ENCODE results near the gene LCP1. TPM values are rescaled to one million over a fixed set of nuclear protein-coding genes. Genes with fewer than 3 reads are reported as not detected.
A peak's percentile ranks its signal among the peaks of the same experiment; 100 is the strongest.

LCP1 gene
- total RNA-seq, 1 experiment from 2014 or later, result 10.7 TPM

GRCh38 chr13:46184277-46184699 is 2.3 kb upstream of the LCP1 start:
- in situ Hi-C loops (cut with HindIII; ENCODE audit: low pct_unique_long_range_greater_than_20kb, low sequenced_read_pairs), result no loop called here
- peak; percentile 69 for DNase-seq (ENCODE audit: low read depth, low spot score)

- in situ Hi-C loops (cut with HindIII; ENCODE audit: low pct_unique_long_range_greater_than_20kb, low sequenced_read_pairs), result no loop called here
- no peak for DNase-seq (ENCODE audit: low read depth, low spot score)
Measured at GRCh38 chr13:46183018-46183946, 1.3 kb upstream of the LCP1 start.

- no peak for DNase-seq (ENCODE audit: low read depth, low spot score)
- in situ Hi-C loops (cut with HindIII; ENCODE audit: low pct_unique_long_range_greater_than_20kb, low sequenced_read_pairs), result no loop called here
Measured at GRCh38 chr13:46182491-46182877, 507 bp upstream of the LCP1 start.

- in situ Hi-C loops (cut with HindIII; ENCODE audit: low pct_unique_long_range_greater_than_20kb, low sequenced_read_pairs), result no loop called here
- no peak for DNase-seq (ENCODE audit: low read depth, low spot score)
Measured at GRCh38 chr13:46181377-46181839, 569 bp downstream of the LCP1 start.

- DNase-seq (ENCODE audit: low read depth, low spot score), result no peak
- in situ Hi-C loops (cut with HindIII; ENCODE audit: low pct_unique_long_range_greater_than_20kb, low sequenced_read_pairs), result no loop called here
Measured at GRCh38 chr13:46179969-46180763, 1.8 kb downstream of the LCP1 start.

GRCh38 chr13:46179491-46179908 is 2.5 kb downstream of the LCP1 start:
- DNase-seq (ENCODE audit: low read depth, low spot score), result no peak
- in situ Hi-C loops (cut with HindIII; ENCODE audit: low pct_unique_long_range_greater_than_20kb, low sequenced_read_pairs), result no loop called here

- in situ Hi-C loops (cut with HindIII; ENCODE audit: low pct_unique_long_range_greater_than_20kb, low sequenced_read_pairs), result no loop called here
- DNase-seq (ENCODE audit: low read depth, low spot score), result peak; percentile 68
Measured at GRCh38 chr13:46178821-46179220, 3.2 kb downstream of the LCP1 start.

GRCh38 chr13:46178143-46178542 is 3.8 kb downstream of the LCP1 start:
- in situ Hi-C loops (cut with HindIII; ENCODE audit: low pct_unique_long_range_greater_than_20kb, low sequenced_read_pairs), result no loop called here
- no peak for DNase-seq (ENCODE audit: low read depth, low spot score)

- in situ Hi-C loops (cut with HindIII; ENCODE audit: low pct_unique_long_range_greater_than_20kb, low sequenced_read_pairs), result no loop called here
- no peak for DNase-seq (ENCODE audit: low read depth, low spot score)
Measured at GRCh38 chr13:46176756-46177155, 5.2 kb downstream of the LCP1 start.

- DNase-seq (ENCODE audit: low read depth, low spot score), result no peak
- in situ Hi-C loops (cut with HindIII; ENCODE audit: low pct_unique_long_range_greater_than_20kb, low sequenced_read_pairs), result loop anchor here (25.0 kb wide), 1 partner anchor 89 kb away; no protein-coding TSS in a partner anchor
Measured at GRCh38 chr13:46173656-46174055, 8.3 kb downstream of the LCP1 start.

- no peak for DNase-seq (ENCODE audit: low read depth, low spot score)
- in situ Hi-C loops (cut with HindIII; ENCODE audit: low pct_unique_long_range_greater_than_20kb, low sequenced_read_pairs), result loop anchor here (25.0 kb wide), 1 partner anchor 90 kb away; no protein-coding TSS in a partner anchor
Measured at GRCh38 chr13:46172531-46172991, 9.4 kb downstream of the LCP1 start.

GRCh38 chr13:46171739-46172138 is 10.2 kb downstream of the LCP1 start:
- in situ Hi-C loops (cut with HindIII; ENCODE audit: low pct_unique_long_range_greater_than_20kb, low sequenced_read_pairs), result loop anchor here (25.0 kb wide), 1 partner anchor 91 kb away; no protein-coding TSS in a partner anchor
- DNase-seq (ENCODE audit: low read depth, low spot score), result no peak

- no peak for DNase-seq (ENCODE audit: low read depth, low spot score)
- in situ Hi-C loops (cut with HindIII; ENCODE audit: low pct_unique_long_range_greater_than_20kb, low sequenced_read_pairs), result loop anchor here (25.0 kb wide), 1 partner anchor 91 kb away; no protein-coding TSS in a partner anchor
Measured at GRCh38 chr13:46171217-46171616, 10.8 kb downstream of the LCP1 start.

GRCh38 chr13:46170687-46171086 is 11.3 kb downstream of the LCP1 start:
- in situ Hi-C loops (cut with HindIII; ENCODE audit: low pct_unique_long_range_greater_than_20kb, low sequenced_read_pairs), result loop anchor here (25.0 kb wide), 1 partner anchor 92 kb away; no protein-coding TSS in a partner anchor
- no peak for DNase-seq (ENCODE audit: low read depth, low spot score)

- no peak for DNase-seq (ENCODE audit: low read depth, low spot score)
- in situ Hi-C loops (cut with HindIII; ENCODE audit: low pct_unique_long_range_greater_than_20kb, low sequenced_read_pairs), result loop anchor here (25.0 kb wide), 1 partner anchor 92 kb away; no protein-coding TSS in a partner anchor
Measured at GRCh38 chr13:46170268-46170667, 11.7 kb downstream of the LCP1 start.

GRCh38 chr13:46169758-46170157 is 12.2 kb downstream of the LCP1 start:
- in situ Hi-C loops (cut with HindIII; ENCODE audit: low pct_unique_long_range_greater_than_20kb, low sequenced_read_pairs), result loop anchor here (25.0 kb wide), 1 partner anchor 93 kb away; no protein-coding TSS in a partner anchor

GRCh38 chr13:46168783-46169182 is 13.2 kb downstream of the LCP1 start:
- in situ Hi-C loops (cut with HindIII; ENCODE audit: low pct_unique_long_range_greater_than_20kb, low sequenced_read_pairs), result loop anchor here (25.0 kb wide), 1 partner anchor 94 kb away; no protein-coding TSS in a partner anchor
- no peak for DNase-seq (ENCODE audit: low read depth, low spot score)

More at GRCh38 chr13:46169758-46170157, 12.2 kb downstream of the LCP1 start:
- DNase-seq (ENCODE audit: low read depth, low spot score), result no peak

GRCh38 chr13:46168341-46168740 is 13.6 kb downstream of the LCP1 start:
- DNase-seq (ENCODE audit: low read depth, low spot score), result peak; percentile 50
- in situ Hi-C loops (cut with HindIII; ENCODE audit: low pct_unique_long_range_greater_than_20kb, low sequenced_read_pairs), result loop anchor here (25.0 kb wide), 1 partner anchor 94 kb away; no protein-coding TSS in a partner anchor

Measured in SK-MEL-5 (cell line).